ENCODE data around the gene NPHP4. TPM values are rescaled to one million over a fixed set of nuclear protein-coding genes. Genes with fewer than 3 reads are reported as not detected.

NPHP4 gene
- total RNA-seq, 1 donor from 2014 or later, result 16.1 TPM

DNA sequence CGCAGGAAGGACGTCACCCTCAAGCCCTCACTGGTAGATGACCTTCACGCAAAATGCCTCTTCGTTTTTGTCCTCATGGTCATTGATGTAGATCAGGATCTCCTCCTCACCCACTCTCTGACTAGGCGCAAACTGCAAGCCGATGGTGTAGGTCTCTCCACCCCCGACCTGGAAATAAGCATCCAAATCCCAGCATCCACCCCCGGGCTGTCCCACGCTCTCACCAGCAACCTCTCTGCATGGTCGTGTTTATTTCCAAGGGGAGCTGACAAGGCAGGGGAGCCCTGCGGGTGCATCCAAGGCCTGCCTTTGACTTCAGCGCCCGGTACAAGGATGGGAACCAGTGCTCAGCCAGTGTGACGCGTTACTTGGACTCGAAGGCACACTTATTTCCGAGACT is 129.0 kb downstream of the NPHP4 start:
- DNase-seq (no peak), ATAC-seq (no peak)
- no peaks in the 10 kb centered on the region for H3K27me3 ChIP-seq (ENCODE audit: low read depth)
- peaks cover 47% of the 10 kb centered on the region for H3K36me3 ChIP-seq
- H3K27ac ChIP-seq, result no peak overlapping the region
- no peaks in the 10 kb centered on the region for H3K9me3 ChIP-seq
- no peak overlapping the region for H3K4me3 ChIP-seq
- H3K4me1 ChIP-seq, result no peaks in the 10 kb centered on the region
- intact Hi-C loops (cut with DNase I), result no loop called here
- TF ChIP-seq, protein P1, sequence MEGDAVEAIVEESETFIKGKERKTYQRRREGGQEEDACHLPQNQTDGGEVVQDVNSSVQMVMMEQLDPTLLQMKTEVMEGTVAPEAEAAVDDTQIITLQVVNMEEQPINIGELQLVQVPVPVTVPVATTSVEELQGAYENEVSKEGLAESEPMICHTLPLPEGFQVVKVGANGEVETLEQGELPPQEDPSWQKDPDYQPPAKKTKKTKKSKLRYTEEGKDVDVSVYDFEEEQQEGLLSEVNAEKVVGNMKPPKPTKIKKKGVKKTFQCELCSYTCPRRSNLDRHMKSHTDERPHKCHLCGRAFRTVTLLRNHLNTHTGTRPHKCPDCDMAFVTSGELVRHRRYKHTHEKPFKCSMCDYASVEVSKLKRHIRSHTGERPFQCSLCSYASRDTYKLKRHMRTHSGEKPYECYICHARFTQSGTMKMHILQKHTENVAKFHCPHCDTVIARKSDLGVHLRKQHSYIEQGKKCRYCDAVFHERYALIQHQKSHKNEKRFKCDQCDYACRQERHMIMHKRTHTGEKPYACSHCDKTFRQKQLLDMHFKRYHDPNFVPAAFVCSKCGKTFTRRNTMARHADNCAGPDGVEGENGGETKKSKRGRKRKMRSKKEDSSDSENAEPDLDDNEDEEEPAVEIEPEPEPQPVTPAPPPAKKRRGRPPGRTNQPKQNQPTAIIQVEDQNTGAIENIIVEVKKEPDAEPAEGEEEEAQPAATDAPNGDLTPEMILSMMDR (IDR thresholded peaks at IDR 0.05), result no peak

DNA sequence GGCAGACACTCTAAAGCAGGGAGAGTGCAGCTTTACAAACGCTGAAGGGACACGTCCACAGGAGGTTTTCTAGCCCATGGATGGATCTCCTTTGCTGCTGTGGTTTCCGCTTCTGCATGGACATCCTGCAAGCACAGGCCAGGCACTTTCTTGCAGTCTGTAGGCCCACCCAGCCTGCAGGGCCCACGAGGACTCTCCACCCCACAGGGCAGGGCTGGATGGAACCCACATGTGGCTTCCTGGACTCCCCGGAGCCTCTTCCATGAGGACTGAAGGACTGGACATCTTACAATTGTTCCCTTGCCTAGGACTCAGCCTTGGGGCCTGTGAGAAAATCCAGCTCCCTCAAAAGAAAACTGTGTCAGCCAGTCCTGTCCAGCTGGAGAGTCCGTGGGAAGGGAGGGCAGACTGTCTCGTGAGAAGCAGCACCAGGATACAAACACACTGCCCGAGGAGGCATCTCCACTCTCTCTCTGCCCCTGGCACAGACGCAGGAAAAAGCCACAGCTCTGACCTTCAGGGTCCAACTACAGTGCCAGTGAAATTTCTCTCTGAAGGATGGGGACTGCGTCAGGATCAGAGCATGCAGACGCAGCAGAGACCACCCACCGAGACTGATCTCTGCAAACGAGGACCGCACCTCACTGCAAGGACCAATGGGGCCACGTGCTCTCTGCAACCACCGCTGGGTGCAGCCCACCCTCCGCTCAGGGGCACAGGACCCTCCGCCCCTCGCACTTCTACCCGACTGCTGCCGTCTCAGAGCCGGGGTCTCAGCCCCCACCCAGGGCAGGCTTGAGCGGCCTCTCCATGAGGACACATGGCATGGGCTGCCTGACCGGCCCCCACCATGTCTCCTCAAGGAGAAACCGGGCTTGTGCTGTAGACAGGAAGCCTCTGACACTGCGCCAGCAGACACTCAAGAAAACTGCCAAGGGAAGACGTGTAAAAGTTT is 130.1 kb downstream of the NPHP4 start:
- Histone ChIP-seq H3K27me3 (ENCODE audit: low read depth) (no peaks in the 10 kb centered on the region), H3K36me3 (peaks cover 36% of the 10 kb centered on the region), H3K4me3 (no peak overlapping the region), H3K9me3 (no peaks in the 10 kb centered on the region), H3K27ac (no peak overlapping the region), H3K4me1 (no peaks in the 10 kb centered on the region)
- TF ChIP-seq, protein P1 (IDR thresholded peaks at IDR 0.05), result no peak
- intact Hi-C loops (cut with DNase I), result no loop called here
- ATAC-seq, result no peak
- DNase-seq, result no peak

DNA sequence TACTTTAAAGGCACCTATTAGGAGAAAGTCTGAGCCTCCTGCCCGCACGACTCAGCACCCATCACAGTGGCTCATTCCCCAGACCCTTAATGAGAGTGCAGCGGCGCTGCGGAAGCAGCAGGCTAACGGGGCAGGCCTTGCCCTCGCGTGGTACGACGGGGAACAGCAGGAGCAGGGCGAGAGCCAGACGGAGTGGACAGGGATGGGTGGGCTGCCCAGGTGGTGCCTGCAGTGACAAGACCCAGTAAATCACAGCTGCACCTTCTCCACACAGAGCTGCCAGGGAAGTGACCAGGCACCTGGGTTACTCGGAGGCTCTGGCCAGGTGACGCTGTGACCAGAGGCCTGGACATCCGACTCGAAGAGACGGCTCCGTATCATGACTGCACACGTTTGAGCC is 131.9 kb downstream of the NPHP4 start:
- peaks cover 36% of the 10 kb centered on the region for H3K36me3 ChIP-seq
- H3K9me3 ChIP-seq, result no peaks in the 10 kb centered on the region
- no peak overlapping the region for H3K27ac ChIP-seq
- H3K4me1 ChIP-seq, result no peaks in the 10 kb centered on the region
- ATAC-seq (no peak), DNase-seq (no peak)
- TF ChIP-seq, protein P1 (IDR thresholded peaks at IDR 0.05), result no peak
- H3K4me3 ChIP-seq, result no peak overlapping the region
- intact Hi-C loops (cut with DNase I), result no loop called here
- H3K27me3 ChIP-seq (ENCODE audit: low read depth), result no peaks in the 10 kb centered on the region

DNA sequence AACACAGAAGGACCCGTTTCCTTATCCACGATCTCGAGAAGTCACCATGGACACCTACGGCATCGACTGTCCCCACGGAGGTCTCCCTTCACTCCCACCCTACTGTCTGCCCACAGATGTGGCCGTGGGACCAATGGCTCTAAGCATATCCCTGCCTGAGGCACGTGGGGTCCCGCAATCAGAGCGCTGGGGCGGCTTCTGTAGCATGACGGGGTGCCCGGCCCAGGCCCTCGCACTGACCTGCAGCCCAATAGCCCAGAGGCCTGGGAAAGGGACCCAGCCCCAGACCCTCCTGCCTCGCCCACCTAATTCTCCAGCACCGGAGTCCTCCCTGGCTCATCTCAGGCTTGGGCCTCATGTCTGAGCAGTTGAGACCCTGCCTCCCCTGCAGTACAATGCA is 132.5 kb downstream of the NPHP4 start:
- TF ChIP-seq, protein P1 (IDR thresholded peaks at IDR 0.05), result no peak
- DNase-seq (no peak), ATAC-seq (no peak)
- Histone ChIP-seq H3K9me3 (no peaks in the 10 kb centered on the region), H3K4me3 (no peak overlapping the region), H3K27me3 (ENCODE audit: low read depth) (no peaks in the 10 kb centered on the region), H3K27ac (no peak overlapping the region), H3K36me3 (peaks cover 34% of the 10 kb centered on the region), H3K4me1 (no peaks in the 10 kb centered on the region)
- intact Hi-C loops (cut with DNase I), result no loop called here

DNA sequence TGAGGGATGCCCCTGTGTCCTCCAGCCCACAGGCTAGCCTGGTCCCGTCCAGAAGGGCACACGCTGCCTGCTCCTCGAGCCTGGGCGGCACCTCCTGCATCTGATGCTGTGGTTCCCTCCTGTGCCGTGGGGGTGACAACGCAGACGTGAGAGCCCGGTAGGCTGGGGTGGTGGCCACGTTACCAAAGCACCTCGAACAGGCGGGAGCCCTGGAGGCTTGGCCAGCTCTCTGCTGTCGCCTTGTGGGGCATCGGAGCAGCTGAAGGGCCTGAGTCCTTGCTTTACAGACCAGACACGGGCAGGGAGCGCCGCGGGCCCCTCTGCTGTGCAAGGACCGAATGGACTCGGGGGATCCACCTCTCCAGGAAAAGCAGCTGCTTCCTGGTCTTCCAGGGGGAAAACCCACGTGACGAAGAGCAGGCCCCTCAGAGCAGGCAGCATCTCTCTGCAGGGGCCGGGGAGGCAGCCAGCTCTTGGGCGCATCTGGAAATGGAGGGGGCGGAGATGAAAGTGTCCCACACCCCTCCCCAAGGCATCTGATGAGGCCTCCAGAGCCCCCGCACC is 133.3 kb downstream of the NPHP4 start:
- ATAC-seq, result no peak
- H3K4me3 ChIP-seq, result no peak overlapping the region
- no peak for DNase-seq
- H3K27ac ChIP-seq, result no peak overlapping the region
- intact Hi-C loops (cut with DNase I), result no loop called here
- H3K9me3 ChIP-seq, result no peaks in the 10 kb centered on the region
- no peaks in the 10 kb centered on the region for H3K4me1 ChIP-seq
- H3K27me3 ChIP-seq (ENCODE audit: low read depth), result no peaks in the 10 kb centered on the region
- TF ChIP-seq, protein P1 (IDR thresholded peaks at IDR 0.05), result no peak
- H3K36me3 ChIP-seq, result peaks cover 25% of the 10 kb centered on the region
